GM19397 (cell line): Measurements from ENCODE around the gene KLRC4.
"Not testable (repeated sequence)": the region's sequence is repeated elsewhere in the genome, so short reads cannot be mapped to it uniquely, and the experiment has no call there.

Experiments
- ATAC-seq: cut with Tn5 transposase; IDR thresholded peaks from one replicate; pipeline ENCODE4 v1.9.1; 2021; ENCODE audit warnings: mild to moderate bottlenecking, moderate library complexity; ENCODE audit not compliant: unreplicated experiment

The KLRC4 gene

DNA sequence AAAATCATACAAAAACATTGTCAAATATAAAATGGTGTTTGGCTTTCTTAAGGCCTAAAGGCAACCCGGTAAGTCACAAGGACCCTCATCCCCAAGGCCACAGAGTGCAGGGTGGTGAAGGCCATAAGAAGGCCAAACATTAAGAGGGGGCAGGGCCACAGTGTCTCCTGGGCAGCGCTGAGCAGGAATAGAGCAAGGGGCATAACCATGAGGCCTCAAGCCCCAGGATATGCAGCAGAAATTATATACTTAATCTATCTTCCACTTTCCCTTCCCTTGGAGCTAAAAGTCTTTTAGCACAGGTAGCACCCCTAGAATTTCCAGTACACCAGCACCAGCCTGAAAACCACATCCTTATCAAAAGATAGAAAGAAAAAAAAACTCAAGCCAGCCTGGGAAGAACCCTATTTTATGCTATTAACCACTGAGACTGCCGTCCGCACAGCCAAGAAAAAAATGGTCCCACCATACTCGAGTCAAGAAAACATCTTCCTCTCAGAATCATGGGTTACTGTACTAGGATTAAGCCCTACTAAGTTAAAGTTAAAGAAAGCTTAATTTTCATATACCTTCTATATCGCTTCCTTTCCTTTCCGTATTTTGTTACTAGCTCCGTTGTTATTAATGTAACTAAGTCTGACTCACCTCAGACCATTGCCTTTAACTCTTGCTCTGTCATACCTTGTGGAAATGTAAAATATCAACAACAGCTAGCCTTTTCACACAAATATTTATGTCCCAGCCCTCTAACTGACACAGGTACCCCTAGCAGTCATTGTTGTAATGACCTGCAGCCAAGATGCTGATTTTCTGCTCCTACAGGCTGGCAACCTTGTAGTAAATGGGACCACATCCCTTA lies 39.8 kb downstream of the KLRC4 start:
- no peak for ATAC-seq

DNA sequence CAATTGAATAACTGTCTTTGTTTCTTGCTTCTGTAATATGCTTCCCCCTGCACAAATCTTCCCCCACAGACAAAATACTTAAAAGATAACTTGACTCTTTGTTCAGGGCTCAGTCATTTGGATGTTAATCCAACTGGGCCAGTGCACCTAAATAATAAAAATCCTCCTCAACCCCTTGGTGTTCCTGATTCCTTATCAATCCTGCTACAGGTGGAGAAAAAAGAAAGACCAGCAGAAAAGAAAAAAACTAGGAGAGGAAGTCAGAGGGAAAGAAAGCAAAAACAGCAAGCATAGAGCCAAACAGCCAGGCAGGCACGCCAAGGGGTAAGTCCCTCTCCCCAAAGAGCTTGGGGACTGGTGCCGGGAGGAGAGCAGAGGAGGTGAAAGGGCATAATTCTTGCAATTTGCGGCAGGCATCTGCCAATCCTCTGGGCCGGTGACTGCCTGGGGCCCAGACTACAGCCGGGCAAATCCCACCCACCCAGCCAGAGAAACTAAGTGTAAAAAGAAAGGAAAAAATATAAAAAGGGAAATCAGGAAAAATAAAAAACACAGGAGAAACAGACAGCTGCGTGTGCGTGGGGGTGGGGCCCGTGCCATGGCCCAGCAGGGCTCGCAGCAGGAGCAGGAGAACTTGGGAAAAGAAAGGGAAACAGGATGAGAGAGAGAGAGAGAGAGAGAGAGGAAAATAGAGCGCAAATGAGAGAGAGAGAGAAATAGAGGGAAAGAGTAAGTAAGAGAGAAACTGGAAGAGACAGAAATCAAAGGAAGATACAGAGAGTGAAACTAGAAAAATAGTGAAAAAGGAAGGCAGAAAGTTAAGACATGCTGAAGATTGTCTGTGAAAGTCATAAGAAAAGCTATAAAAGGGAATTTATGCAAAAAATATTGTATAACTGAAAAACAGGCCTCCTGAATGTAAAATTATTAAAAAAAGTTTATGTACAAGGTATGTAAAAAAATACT lies 41.1 kb downstream of the KLRC4 start:
- ATAC-seq, result no peak

DNA sequence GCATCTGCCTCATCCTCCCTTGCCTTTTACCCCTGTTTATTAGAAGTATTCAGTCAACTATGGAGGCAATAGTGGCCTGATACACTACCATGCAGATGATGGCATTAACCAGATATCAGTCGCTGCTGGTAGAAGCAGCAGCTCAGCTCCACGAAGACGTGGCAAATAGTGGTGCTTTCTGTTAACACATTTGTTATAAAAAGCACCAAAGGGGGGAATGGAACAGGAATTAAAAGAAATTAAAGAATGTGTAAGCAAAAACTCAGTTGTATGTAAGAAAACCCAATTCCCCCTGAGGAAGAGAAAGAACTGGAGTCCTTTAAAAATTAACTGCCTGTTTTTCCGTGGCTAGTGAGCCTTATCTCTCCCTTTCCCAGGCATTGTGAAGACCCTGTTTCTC lies 41.8 kb downstream of the KLRC4 start:
- not testable (repeated sequence) for ATAC-seq

DNA sequence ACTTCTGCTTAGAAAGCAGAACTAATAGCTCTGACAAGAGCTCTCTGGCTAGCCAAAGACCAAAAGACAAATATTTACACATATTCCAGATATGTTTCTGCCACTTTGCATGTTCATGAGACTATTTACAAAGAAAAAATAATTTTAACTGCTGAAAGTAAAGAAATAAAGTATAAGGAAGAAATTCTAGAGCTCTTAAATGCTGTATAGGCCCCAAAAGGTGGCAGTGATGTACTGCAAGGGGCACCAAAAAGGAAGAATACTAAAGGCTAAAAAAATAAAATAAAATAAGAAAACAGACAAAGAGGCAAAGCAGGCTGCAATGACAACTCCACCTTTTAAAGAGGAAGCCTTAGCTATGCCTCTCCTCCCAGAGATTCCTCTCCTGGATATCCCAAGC lies 42.7 kb downstream of the KLRC4 start:
- ATAC-seq, result no peak

DNA sequence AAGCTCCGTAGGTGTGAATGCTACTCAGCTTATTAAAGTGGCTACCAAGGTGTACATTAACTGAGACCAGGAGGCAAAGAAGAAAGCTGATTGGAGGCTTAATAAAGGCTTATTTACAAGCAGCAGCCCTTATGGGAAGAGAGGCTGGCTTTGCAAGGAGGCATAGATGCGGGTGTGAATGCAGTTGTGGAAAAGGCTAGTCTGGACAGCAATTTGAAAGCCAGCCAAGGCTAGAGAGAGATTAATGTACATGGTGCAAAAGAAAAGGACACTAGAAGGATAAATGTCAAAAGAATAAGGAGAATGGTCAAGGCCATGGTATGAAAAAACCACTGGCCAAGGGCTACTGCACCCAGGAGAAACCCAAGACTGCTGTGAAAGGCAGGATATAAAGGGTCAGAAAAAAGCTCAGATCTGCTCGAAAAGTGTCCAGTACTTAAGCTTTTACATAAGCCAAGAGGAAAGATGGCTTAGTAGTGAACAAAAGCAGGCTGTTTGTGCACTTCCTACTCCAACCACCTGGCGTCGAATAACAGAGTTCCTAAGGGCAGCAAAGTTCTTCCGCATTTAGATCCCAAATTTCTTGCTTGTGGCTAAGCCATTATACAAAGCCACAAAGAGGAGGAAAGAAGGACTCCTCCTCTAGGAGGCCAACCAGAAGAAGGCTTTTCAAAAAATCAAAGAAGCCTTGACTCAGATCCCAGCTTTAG lies 43.7 kb downstream of the KLRC4 start:
- no peak for ATAC-seq

DNA sequence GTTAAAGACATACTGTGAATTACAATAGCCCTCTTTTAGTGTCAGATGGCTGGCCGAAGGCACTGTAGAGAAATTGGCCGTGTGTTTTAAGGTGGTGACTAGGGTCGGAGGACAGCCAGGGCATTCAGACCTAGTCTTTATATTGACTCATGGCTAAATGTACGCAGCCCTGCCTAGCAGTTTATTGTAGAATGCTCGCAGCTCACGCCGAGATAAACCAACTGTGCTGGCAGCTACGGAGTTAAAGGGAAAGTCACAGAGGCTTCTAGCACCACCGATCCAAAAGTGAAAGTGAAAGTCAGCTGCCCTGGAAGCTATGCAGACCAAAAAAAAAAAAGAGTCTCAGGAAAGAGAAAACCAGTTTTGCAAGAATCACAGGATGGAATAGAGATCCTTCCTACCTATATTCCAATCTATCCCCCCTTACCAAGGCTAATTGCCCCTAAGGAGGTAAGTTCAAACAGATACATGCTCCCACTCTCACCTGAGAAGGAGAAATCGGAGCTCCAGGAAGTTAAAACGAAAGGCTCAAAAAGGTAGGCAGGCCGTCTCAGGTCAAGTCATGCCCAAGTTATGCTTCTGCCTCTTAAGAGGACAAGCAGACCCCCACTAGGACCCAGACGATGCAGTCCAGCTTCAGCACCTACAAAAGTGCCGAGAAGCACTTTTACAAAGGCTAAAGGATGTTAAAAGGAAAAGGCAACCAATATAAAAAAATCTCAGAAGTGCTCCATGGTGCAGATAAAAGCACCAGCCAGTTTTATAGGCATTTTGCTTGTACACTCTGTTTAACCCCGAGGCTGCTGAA lies 44.5 kb downstream of the KLRC4 start:
- ATAC-seq, result peak; percentile 62

DNA sequence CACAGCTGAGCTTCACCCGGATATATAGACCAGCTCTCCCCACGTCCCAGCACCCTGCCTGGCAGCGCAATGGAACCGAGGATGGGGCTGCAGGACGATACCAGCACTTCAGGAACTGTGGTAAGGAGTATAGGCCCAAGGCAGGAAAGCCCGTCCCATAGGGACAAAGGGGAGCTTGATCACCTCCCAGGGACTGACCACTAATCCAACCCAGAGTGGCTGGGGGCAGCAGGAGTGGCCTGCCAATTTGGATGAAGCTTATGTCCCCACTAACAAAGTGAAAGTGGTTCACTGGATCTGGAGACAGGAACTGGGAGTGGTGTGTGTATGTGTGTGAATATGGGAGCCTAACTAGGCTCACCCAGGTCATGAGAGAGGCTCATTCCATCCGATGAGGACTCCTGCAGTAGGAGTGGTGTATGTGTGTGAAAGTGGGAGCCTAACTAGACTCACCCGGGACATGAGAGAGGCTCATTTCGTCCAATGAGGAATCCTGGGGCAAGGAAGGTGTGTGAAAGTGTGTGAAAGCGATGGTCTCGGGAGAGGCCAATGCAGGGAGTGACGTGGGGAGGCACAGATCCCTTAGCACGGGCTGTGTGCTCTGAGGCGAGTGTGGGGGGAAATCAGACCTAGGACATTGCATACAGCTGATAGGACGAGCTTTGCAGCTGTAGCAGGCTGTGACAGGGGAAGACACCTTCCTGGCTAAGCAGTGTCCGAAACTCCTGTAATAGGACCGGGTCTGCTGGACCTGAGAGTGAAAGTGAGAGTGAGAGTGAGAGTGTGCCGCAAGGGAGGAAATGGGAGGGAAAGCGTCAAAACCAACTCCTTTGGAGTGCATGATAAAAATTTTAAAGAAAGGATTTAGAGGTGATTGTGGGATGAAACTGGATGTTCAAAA lies 45.4 kb downstream of the KLRC4 start:
- ATAC-seq, result peak; percentile 86

DNA sequence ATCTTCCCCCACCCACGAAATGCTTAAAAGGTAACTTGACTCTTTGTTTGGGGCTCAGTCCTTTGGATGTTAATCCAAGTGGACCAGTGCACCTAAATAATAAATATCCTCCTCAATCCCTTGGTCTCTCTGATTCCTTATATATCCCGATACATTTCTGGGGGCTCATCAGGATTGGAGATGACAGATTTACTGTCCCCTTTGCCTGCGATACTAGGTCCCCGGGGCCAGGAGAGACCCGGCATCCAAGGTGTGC lies 46.0 kb downstream of the KLRC4 start:
- ATAC-seq, result no peak

DNA sequence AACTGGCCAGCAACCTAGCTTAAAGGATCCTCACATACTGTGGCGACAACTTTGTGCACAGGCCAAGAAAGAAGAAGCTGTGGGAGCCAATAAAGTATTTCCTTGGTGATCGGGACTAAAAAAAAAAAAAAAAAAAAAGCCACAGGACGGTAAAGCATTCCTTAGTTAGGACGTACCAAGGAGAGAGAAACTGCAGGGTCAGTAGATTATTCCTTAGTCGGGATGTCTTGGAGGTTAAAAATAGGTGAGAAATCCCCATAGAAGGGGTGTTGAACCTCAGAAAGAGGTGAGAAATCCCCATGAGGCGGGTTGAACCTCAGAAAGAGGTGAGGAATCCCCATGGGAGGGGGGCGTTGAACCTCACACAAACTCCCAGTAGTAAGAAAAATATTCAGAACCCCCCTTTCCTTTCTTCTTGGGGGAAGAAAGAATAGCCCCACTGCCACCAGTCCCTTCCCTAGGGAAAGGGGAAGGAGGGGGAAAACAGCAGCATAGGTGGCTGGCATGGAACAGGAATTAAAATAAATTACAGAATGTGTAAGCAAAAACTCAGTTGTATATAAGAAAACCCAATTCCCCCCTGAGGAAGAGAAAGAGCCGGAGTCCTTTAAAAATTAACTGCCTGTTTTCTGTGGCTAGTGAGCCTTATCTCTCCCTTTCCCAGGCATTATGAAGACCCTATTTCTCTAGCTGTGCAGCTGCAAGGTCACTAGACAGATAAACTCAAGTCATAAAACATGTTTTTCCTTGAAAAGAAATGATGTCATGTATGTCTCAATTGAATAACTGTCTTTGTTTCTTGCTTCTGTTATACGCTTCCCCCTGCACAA lies 46.5 kb downstream of the KLRC4 start:
- ATAC-seq, result no peak

DNA sequence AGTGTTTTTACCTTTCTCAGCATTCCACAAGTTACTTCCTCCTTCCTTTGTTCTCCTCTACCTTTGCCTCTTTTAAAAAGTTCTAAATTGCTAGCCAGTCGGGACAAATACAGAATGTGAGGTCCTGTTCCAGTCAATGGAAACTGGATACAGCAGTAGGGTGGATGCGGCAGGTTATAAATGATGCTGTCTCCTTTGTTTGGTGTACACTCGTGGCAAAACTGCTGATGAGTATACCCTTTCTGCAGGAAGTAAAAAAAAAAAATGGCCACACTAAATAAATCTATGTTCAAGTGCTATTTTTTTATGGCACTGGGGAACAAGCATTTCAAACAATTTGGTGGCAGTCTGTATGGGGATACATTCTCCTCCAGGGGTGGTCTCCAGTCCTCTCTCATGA lies 47.2 kb downstream of the KLRC4 start:
- no peak for ATAC-seq

DNA sequence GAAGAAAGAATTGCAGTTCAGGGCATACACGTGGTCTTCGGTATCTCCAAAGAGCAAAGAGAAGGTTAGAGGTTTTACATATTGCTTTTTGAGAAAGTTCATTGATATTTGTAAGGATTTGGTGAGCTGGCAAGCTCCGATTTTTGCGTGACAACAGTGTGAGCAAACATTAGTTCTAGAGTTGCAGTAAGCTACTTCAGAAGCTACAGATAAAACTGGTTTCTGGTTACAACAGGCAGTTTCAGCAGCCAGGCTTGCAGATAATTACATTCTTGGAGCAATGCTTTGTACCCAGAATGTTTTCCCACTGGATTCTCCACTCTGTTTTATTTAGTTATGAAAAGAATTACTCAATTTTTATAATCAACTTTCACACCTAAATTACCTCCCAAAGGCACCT lies 47.9 kb downstream of the KLRC4 start:
- ATAC-seq, result no peak

DNA sequence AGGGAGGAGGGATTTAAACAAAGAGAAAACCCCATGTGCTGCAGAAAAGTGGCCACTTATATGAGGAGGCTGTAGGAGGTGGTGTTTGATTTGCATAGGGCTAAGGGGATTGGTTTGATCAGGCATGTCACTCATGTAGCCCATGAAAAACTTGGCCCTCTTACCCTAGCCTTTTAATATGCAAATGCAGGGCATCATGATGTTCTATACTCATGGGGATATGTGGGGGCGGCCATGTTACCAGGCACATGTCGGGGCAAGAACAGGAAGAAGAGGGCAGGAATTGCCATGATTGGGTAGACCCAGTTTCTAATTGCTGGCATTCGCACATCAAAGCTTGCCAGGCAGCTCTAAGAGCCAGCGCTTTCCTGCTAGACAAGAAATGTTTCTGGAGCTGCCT lies 48.5 kb downstream of the KLRC4 start:
- ATAC-seq, result no peak

DNA sequence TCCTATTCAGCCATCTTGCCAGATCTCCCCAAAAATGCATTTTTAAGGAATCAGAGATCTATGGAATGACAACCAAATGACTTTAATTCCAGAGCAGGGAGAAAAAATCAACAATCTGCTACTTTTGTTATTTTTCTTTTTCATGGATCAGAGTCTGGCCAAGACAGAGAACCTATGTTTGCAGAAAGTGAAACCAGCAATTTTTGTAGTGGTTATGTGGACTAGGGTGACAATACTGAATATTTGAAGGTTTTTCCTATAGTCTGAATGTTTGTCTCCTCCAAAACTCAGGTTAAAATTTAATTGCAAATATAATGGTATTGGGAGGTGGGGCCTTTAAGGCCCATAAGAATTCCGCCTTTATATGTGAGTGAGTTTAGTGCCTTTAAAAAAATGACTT lies 50.6 kb downstream of the KLRC4 start:
- ATAC-seq, result no peak

DNA sequence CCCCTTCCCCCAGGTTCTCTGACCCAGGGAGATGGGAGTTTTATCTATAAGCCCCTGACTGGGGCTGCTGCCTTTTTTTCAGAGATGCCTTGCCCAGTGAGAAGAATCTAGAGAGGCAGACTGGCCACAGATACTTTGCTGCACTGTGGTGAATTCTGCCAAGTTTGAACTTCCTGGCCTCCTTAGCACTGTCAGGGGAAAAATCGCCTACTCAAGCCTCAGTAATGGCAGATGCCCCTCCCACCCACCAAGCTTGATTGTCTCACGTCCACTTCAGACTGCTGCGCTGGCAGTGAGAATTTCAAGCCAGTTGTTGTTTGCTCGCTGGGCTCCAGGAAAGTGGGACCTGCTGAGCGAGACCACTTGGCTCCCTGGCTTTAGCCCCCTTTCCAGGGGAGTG lies 51.4 kb downstream of the KLRC4 start:
- ATAC-seq, result no peak
